Measurements from ENCODE around the gene ERRFI1. TPM values are rescaled to one million over a fixed set of nuclear protein-coding genes. Genes with fewer than 3 reads are reported as not detected.
"Not testable (repeated sequence)": the region's sequence is repeated elsewhere in the genome, so short reads cannot be mapped to it uniquely, and the experiment has no call there.

Gene ERRFI1, protein sequence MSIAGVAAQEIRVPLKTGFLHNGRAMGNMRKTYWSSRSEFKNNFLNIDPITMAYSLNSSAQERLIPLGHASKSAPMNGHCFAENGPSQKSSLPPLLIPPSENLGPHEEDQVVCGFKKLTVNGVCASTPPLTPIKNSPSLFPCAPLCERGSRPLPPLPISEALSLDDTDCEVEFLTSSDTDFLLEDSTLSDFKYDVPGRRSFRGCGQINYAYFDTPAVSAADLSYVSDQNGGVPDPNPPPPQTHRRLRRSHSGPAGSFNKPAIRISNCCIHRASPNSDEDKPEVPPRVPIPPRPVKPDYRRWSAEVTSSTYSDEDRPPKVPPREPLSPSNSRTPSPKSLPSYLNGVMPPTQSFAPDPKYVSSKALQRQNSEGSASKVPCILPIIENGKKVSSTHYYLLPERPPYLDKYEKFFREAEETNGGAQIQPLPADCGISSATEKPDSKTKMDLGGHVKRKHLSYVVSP
- total RNA-seq, result 12.8 TPM
- long read RNA-seq, partial matches to known transcripts, result 0 of 3 reads
- long read RNA-seq, other reads (novel, unspliced or antisense), result 1 of 3 reads

DNA sequence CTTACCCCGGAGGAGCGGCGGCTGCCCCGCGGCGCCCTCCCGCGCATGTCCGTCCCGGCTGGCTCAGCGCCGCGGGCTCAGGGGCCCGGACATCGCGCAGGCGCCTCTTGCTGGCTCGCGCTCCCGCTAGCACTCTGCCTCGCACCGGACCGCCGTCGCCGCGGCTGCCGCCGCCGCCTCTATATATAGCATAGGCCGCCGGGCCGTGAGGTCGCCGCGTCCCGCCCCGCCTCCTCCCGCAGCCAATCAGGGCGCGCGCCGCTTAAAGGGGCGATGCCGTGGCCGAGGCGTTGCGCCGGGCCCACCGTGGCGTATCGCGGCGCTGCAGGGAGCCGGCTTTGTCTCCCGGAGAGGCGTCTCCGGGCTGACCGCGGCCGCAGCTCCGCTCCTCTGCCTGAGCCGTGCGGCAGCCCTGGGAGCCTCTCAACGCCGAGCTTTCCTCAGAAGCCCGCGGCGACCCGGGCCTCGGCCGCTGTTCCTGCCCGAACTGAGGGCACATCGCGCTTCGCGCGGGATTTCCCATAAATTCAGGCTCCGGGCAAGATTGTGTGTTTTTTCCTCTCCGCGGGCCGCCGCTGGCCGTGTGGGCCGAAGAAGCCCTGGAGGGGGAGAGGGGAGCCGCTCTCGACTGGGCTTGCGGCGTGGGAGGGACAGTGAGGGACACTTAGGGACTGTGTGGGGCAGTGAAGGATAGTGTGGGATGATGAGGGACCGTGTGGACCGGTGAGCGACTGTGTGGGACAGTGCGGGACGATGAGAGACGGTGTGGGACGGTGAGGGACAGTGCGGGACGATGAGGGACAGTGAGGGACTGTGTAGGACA lies at the start of gene ERRFI1:
TSS of gene ERRFI1 (minus strand) at position 157 of the 823 bp plus-strand sequence. CDS start 10,690 bp downstream, outside the sequence.
- intact Hi-C loops (cut with DNase I), result loop anchor here (1.0 to 5.0 kb wide), 4 partner anchors 44 to 292 kb away; partner anchors contain the start of gene SLC45A1
- peak; percentile 97 for ATAC-seq

DNA sequence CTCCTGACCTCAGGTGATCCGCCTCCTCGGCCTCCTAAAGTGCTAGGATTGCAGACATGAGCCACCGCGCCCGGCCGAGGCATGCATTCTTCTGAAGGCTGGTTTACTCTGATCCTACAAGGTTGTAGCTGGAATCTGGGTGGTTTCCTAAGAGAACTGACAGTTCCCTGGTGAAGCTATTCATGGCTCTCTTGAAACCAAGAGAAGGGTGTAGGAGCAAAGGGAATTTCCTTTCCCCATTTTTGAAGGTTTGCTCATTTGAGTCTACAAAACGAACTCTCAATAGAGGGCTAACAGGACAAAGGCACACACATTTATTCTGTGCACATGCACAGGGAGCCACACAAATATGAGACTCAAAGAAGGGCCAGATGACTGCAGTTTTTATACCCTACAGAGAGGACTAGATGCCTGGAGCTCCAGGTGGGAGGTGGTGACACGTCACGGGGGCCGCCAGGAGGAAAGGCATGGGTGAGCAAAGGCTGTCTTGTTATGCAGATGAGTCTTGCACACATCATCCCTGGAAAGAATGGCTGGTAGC lies 49.5 kb upstream of the ERRFI1 start:
- intact Hi-C loops (cut with DNase I), result no loop called here
- DNase-seq (ENCODE audit: missing footprints), result no peak
- no peak for ATAC-seq

More for the DNA sequence above, at the start of gene ERRFI1:
- DNase-seq (ENCODE audit: missing footprints), result peak; percentile 97

GRCh38 chr1:8073112-8073855 lies 47.2 kb upstream of the ERRFI1 start:
- intact Hi-C loops (cut with DNase I), result no loop called here
- peak; percentile 37 for ATAC-seq

GRCh38 chr1:8070381-8070811 lies 44.3 kb upstream of the ERRFI1 start:
- intact Hi-C loops (cut with DNase I), result no loop called here

More at GRCh38 chr1:8073112-8073855, 47.2 kb upstream of the ERRFI1 start:
- DNase-seq (ENCODE audit: missing footprints), result no peak

GRCh38 chr1:8069614-8070320 lies 43.7 kb upstream of the ERRFI1 start:
- DNase-seq (ENCODE audit: missing footprints); intact Hi-C loops (cut with DNase I); ATAC-seq: not testable (repeated sequence)

More at GRCh38 chr1:8070381-8070811, 44.3 kb upstream of the ERRFI1 start:
- no peak for ATAC-seq
- DNase-seq (ENCODE audit: missing footprints), result no peak

DNA sequence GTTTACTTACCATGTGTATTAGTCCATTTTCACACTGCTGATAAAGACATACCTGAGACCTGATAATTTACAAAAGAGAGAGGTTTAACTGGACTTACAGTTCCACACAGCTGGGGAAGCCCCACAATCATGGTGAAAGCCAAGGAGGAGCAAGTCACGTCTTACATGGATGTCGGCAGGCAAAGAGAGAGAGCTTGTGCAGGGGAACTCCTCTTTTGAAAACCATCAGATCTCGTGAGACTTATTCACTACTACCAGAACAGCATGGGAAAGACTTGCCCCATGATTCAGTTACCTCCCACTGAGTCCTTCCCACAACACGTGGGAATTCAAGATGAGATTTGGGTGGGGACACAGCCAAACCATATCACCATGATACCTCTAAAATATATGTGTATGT lies 39.3 kb upstream of the ERRFI1 start:
- no peak for DNase-seq (ENCODE audit: missing footprints)
- ATAC-seq, result no peak
- intact Hi-C loops (cut with DNase I), result no loop called here

GRCh38 chr1:8063298-8064036 lies 37.4 kb upstream of the ERRFI1 start:
- intact Hi-C loops (cut with DNase I), result no loop called here
- DNase-seq (ENCODE audit: missing footprints) (no peak), ATAC-seq (peak; percentile 46)

GRCh38 chr1:8062861-8063260 lies 36.8 kb upstream of the ERRFI1 start:
- no peak for ATAC-seq
- DNase-seq (ENCODE audit: missing footprints), result no peak
- intact Hi-C loops (cut with DNase I), result no loop called here

- intact Hi-C loops (cut with DNase I), result no loop called here
- no peak for DNase-seq (ENCODE audit: missing footprints)
- no peak for ATAC-seq
These were observed 35.7 kb upstream of the ERRFI1 start for GRCh38 chr1:8061673-8062386.

- ATAC-seq, result peak; percentile 52
- intact Hi-C loops (cut with DNase I), result no loop called here
- DNase-seq (ENCODE audit: missing footprints), result no peak
These were observed 35.1 kb upstream of the ERRFI1 start for GRCh38 chr1:8061210-8061609.

DNA sequence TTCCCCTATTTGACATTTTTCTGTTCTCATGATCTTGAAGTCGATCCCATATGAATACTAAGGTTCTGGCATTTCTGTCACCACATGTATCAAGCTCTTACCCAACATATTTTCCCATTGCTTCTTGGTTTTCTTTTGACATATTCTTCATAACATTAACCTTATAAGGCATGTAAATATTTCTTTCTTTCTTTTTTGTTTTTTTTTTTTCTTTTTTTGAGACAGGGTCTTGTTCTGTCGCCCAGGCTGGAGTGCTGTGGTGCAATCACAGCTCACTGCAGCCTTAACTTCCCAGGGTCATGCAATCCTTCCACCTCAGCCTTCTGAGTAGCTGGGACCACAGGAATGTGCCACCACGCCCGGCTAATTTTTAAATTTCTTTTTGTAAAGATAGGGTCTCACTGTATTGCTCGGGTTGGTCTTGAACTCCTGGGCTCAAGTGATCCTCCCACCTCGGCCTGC lies 33.1 kb upstream of the ERRFI1 start:
- intact Hi-C loops (cut with DNase I), result no loop called here
- no peak for DNase-seq (ENCODE audit: missing footprints)
- ATAC-seq, result no peak

DNA sequence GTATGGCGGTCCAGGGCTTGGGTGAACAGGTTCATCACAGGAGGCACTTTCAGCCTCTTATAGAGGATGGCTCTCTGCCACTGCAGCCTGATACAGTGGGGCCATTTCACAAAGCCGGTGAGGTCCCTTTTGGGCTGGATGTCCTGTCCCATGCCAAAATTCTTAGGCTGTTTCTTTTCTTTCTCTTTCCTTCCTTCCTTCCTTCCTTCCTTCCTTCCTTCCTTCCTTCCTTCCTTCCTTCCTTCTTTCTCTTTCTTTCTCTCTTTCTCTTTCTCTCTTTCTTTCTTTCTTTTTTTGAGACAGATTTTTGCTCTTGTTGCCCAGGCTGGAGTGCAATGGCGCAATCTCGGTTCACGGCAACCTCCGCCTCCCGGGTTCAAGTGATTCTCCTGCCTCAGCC lies 31.7 kb upstream of the ERRFI1 start:
- intact Hi-C loops (cut with DNase I); DNase-seq (ENCODE audit: missing footprints); ATAC-seq: not testable (repeated sequence)

DNA sequence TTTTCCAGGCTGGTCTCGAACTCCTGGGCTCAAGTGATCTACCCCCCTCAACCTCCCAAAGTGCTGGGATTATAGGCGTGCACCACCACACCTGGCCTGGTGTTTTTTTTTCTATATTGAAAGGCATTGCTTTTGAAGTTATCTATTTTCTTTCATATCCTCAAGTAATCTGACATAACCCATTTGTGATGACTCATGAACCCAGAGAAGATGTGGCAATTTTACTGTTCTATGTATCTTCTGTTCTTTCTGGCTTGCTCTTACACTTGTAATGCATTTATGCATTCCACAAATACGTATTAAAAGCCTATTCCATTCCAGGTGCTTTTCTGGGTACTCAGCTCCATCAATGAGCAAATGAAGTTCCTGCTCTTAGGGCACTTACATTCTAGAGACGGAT lies 29.9 kb upstream of the ERRFI1 start:
- intact Hi-C loops (cut with DNase I), result no loop called here
- ATAC-seq (no peak), DNase-seq (ENCODE audit: missing footprints) (no peak)

DNA sequence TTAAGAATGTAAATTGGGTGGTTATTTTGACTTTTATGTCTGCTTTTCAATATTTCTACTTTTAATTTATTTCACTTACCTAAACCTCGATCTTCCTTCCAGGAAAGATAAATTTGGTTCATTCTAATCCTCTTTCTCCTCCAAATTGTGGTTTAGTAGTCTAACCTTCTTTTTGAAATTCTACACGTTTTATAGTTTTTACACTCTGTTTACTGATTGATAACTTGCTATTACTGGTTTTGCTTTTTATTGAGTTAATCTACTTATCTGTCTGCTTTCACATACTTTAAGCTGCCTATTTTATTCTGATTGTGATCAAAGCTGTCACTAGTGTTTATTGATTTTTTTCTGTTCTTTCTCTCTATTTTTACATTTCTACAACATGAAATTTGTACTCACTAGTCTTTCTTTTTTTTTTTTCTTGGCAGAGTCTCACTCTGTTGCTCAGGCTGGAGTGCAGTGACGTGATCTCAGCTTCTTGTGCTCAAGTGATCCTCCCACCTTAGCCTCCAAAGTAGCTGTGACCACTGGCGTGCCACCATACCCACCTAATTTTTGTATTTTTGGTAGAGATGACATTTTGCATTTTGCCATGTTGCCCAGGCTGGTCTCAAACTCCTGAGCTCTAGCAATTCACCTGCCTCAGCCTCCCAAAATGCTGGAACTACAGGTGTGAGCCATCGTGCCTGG lies 27.9 kb upstream of the ERRFI1 start:
- DNase-seq (ENCODE audit: missing footprints) (no peak), ATAC-seq (no peak)
- intact Hi-C loops (cut with DNase I), result no loop called here

GRCh38 chr1:8051650-8052049 lies 25.5 kb upstream of the ERRFI1 start:
- no peak for ATAC-seq
- DNase-seq (ENCODE audit: missing footprints), result no peak

DNA sequence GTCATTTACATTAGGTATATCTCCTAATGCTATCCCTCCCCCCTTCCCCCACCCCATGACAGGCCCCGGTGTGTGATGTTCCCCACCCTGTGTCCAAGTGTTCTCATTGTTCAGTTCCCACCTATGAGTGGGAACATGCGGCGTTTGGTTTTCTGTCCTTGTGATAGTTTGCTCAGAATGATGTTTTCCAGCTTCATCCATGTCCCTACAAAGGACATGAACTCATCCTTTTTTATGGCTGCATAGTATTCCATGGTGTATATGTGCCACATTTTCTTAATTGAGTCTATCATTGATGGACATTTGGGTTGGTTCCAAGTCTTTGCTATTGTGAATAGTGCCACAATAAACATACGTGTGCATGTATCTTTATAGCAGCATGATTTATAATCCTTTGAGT lies 23.1 kb upstream of the ERRFI1 start:
- DNase-seq (ENCODE audit: missing footprints); ATAC-seq; intact Hi-C loops (cut with DNase I): not testable (repeated sequence)

More at GRCh38 chr1:8051650-8052049, 25.5 kb upstream of the ERRFI1 start:
- intact Hi-C loops (cut with DNase I), result no loop called here

Data from Right ventricle myocardium inferior (tissue), 1 donor.